VCaP (cell line): ENCODE measurements around the gene KAZALD1.

Source experiments
- H3K27ac ChIP-seq: fragments of 450-650 bp; 2 replicates; pipeline ENCODE4 v1.5.1; 2017
- TF ChIP-seq, protein P1 (sequence below): fragments of 450-650 bp; conservative IDR thresholded peaks from 2 replicates; pipeline ENCODE4 v1.5.1; 2017; ENCODE audit warnings: mild to moderate bottlenecking, moderate library complexity

The KAZALD1 gene

DNA sequence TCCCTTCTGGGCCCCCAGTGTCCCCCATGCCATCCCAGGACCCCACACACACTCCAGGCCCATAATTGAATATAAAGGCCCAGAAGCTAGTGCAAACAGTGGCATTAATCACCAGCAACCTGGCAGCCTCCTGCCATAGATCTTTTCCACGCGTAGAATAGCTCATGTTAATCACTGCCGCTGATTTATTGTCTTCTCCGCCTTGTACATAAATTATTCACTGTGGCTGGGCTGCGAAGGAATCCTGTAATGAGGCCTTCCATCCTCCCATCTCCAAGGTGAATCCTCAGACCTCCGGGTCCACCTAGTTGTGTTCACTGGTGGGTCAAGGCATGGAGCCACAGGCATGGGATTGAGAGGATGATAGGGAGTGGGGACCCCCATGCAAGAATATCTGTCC lies 33.2 kb downstream of the KAZALD1 start:
- TF ChIP-seq, protein P1, sequence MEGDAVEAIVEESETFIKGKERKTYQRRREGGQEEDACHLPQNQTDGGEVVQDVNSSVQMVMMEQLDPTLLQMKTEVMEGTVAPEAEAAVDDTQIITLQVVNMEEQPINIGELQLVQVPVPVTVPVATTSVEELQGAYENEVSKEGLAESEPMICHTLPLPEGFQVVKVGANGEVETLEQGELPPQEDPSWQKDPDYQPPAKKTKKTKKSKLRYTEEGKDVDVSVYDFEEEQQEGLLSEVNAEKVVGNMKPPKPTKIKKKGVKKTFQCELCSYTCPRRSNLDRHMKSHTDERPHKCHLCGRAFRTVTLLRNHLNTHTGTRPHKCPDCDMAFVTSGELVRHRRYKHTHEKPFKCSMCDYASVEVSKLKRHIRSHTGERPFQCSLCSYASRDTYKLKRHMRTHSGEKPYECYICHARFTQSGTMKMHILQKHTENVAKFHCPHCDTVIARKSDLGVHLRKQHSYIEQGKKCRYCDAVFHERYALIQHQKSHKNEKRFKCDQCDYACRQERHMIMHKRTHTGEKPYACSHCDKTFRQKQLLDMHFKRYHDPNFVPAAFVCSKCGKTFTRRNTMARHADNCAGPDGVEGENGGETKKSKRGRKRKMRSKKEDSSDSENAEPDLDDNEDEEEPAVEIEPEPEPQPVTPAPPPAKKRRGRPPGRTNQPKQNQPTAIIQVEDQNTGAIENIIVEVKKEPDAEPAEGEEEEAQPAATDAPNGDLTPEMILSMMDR, result no peak

DNA sequence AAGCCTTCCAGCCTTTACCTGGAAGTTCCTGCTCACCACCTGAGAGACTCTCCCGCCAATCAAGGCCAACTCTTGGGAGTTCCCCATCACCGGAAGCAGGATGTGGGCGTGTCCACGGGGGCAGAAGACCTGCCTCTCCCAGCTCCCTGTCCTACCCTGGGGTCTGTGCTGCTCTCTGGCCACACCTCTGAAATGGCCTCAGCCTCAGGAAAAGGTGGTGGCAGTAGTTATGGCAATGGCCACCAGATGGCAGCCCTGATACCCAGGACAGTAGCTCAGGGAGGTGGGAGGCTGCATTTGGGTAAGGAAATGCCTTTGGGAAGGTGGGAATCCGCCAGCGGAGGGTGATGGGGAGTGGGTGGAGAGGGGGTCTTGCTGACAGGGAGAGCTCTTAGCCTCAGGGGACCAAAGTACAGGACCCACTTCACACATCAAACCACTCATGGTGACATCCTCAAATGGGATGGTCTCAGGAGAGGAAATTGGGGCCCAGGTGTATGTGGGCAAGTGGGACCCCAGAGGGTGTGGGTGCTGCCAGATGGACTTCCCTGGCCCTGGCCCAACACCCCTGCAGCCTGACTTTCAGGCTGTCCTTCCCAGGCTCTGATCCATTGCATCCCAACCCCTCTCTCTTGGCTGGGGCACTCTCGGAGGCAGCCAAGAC lies 33.9 kb downstream of the KAZALD1 start:
- TF ChIP-seq, protein P1, result peak; percentile 91
- H3K27ac ChIP-seq, result peak overlapping the region; percentile 63

More for the DNA sequence above, 33.2 kb downstream of the KAZALD1 start:
- peak overlapping the region; percentile 63 for H3K27ac ChIP-seq

DNA sequence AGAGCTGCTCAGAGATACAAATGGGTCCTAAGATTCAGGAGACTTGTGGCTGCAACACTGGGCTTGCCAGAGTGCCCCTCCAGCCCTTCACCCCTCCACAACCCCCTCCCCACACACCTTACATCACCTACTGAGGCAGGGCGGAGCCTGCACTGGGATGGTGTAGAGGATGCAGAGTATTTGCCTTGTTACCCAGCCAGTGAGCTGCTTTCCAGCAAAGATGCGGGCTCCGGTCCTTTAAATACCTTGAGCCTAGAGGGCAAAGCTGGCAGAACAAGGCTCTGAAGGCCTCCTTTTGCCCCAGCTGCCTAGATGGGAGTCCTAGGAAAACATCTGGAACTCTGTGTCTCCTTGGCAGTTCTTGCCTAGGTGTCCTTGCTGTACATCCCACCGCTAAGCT lies 34.6 kb downstream of the KAZALD1 start:
- TF ChIP-seq, protein P1, result no peak
- H3K27ac ChIP-seq, result no peak overlapping the region

DNA sequence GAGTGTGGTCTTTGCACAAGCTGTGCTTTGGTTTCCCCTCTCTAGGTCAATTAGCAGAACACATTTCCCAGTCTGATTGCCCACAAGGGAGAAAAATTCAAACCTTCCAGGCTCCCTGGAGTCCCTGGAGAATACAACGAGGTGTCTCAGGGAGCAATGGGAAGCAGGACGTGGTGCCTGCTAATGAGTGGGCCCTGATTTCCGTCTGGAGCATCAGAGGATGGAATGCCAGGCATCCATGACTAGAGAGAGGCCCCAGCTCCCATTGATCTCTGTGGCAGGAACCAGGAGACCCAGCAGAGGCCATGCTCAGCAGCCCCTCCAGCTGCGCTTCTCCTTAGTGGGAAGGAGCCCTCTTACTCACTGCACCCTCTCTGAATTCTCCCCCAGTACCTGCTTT lies 36.1 kb downstream of the KAZALD1 start:
- TF ChIP-seq, protein P1, result no peak

DNA sequence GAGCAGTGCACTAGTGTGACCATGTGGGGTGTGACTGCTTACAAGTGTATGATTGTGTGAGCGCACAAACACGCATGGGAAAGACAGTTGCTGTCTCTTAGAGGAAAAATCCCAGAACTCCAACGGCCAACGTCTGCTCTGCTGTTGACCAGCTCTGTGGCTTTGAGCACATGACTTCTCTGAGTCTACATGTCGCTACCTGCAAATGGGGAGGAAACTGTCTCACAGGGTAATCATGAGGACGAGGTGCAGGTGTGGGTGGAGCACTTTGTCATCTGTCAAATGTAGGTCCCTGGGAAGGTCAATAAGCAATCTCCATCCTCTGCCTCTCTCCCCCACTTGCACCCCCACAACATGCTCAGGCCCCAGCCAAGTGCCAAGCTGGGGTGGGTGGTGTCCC lies 38.1 kb downstream of the KAZALD1 start:
- H3K27ac ChIP-seq, result no peak overlapping the region
- TF ChIP-seq, protein P1, result no peak

More for the DNA sequence above, 36.1 kb downstream of the KAZALD1 start:
- H3K27ac ChIP-seq, result no peak overlapping the region

DNA sequence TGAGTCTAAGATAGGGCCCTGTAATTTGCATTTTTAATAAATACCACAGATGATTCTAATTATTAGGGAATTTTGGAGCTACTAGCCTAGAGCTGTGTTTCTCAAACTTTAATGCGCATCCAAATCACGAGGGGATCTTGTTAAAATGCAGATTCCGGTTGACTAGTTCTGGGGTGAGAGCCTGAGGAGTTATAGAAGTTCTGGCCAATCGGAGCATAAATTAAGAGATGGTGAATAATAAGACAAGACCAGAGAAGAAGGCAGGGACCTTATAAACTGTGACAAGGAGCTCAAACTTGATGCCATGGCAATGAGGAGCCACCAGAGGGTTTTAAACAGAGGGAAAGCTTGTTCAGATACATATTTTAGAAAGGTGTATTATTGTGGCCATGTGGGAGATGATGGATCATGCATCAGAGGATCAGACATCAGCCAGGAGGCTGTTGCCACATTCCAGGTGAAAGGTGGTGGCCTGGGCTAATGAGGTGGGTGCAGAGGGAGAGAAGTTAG lies 39.6 kb downstream of the KAZALD1 start:
- TF ChIP-seq, protein P1, result no peak
- no peak overlapping the region for H3K27ac ChIP-seq

DNA sequence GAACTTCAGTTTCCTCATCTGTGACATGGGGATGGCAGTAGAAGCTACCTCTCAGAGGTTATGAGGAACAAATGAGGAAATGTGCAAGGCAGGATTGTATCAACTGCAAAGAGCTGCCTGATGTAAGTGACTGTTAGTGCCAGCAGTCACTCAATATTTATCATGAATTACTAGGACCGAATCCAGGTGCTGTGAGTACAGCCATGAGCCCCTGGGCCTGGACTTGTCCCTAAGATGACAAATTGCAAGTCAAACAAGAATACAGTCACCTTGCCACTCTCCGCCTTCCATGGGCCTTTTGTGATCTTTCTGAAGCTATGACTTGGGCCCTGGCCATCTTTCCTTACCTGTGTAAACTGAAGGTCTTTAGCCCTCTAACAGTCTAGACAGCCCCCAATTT lies 41.6 kb downstream of the KAZALD1 start:
- no peak overlapping the region for H3K27ac ChIP-seq
- TF ChIP-seq, protein P1, result no peak
